ENCODE measurements around the gene ADAM30. TPM values are rescaled to one million over a fixed set of nuclear protein-coding genes. Genes with fewer than 3 reads are reported as not detected.
"Not testable (repeated sequence)": the region's sequence is repeated elsewhere in the genome, so short reads cannot be mapped to it uniquely, and the experiment has no call there.

Gene ADAM30
- polyA plus RNA-seq, 3 donors, result not detected

DNA sequence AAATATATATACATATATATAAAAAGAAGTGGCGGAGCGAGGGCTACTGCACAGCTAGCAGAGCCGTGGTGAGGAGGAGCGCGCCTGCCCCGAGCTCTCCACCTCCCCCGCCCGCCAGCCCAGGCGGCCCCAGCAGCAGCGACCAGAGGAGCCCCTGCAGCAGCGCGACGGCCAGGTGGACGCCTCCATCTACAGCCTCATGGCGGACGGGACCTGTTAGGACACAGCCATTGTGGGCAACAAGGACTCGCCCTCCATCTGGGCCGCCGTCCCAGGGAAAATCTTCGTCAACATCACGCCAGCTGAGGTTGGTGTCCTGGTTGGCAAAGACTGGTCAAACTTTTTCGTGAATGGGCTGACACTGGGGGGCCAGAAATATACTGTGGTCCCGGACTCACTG, 43.2 kb downstream of the ADAM30 start:
- WGBS, 3 donors, result 92 to 93% (median 92%) methylated on average over 23 of the region's 23 CpGs
- no peak overlapping the region for H3K27ac ChIP-seq (ENCODE audit: low read depth, low read length)

DNA sequence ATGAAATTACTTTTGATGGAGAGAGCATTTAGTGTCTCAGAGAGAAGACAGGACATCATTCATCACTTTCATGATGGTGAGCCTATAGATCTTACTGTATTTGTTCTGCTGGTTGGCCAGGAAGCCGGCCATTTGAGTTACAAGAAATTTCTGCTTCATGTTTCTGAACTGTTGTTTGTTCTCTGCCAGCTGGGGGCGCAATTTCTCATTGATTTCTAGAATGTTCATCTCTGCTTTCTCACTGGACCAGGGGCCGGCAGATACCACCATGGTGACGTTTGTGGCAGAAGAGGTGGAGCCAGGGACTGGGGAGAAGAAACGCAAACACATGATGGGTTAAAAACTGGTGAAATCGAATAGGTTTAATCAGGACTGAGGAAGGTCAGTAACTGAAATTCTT, 52.1 kb downstream of the ADAM30 start:
- H3K27ac ChIP-seq (ENCODE audit: low read depth, low read length), result not testable (repeated sequence)
- 60 to 76% (median 75%) methylated on average over 6 of the region's 6 CpGs for WGBS, 3 donors

Other genes with a start within 250 kb of the ADAM30 start
- 1 to 10 TPM; 1.1 to 3.8 (median 1.6) TPM for gene ZNF697, start 248.2 kb downstream of the ADAM30 start, polyA plus RNA-seq
- gene PHGDH, start 184.6 kb downstream of the ADAM30 start, polyA plus RNA-seq, result 10 to 100 TPM; 65.2 to 84.3 (median 77.4) TPM
- 1 to 10 TPM in 1 of 3 donors, under 1 TPM in 2; 0.11 to 4.7 (median 0.67) TPM for gene HMGCS2, start 127.6 kb downstream of the ADAM30 start, polyA plus RNA-seq
- gene REG4, start 85.1 kb downstream of the ADAM30 start, polyA plus RNA-seq, result 10 to 100 TPM in 1 of 3 donors, under 1 TPM in 1, not detected in 1; 0.12 to 16.7 TPM
- 10 to 100 TPM in 2 of 3 donors, 1 to 10 TPM in 1; 6.4 to 29.0 (median 15.4) TPM for gene NOTCH2, start 173.1 kb upstream of the ADAM30 start, polyA plus RNA-seq

Measured in adipose tissue (tissue), 3 donors.